Muscle layer of colon (tissue), 2 donors: Measurements from ENCODE around the gene MRAS.
"Not testable (repeated sequence)": the region's sequence is repeated elsewhere in the genome, so short reads cannot be mapped to it uniquely, and the experiment has no call there.

Experiments used
- H3K27ac ChIP-seq: one replicate; pipeline ENCODE4 v1.7.0; 2013; ENCODE audit warnings: low read depth, mild to moderate bottlenecking, low read length, moderate library complexity
- H3K27me3 ChIP-seq, 2 donors: one replicate each; pipeline ENCODE4 v1.7.0; 2013; ENCODE audit warnings: low read length in 2 of 2, mild to moderate bottlenecking in 2 of 2; ENCODE audit not compliant: insufficient read depth in 2 of 2, control insufficient read depth in 1 of 2
- H3K36me3 ChIP-seq: one replicate; pipeline ENCODE4 v1.7.0; 2013; ENCODE audit warnings: mild to moderate bottlenecking, low read length; ENCODE audit not compliant: insufficient read depth
- H3K4me1 ChIP-seq: one replicate; pipeline ENCODE4 v1.7.0; 2013; ENCODE audit warnings: mild to moderate bottlenecking, low read length; ENCODE audit not compliant: insufficient read depth
- H3K4me3 ChIP-seq, 2 donors: one replicate each; pipeline ENCODE4 v1.7.0; 2013; ENCODE audit warnings: low read length in 2 of 2, low read depth in 1 of 2, mild to moderate bottlenecking in 1 of 2, moderate library complexity in 1 of 2
- H3K9ac ChIP-seq: one replicate; pipeline ENCODE4 v1.7.0; 2013; ENCODE audit warnings: low read length
- H3K9me3 ChIP-seq: one replicate; pipeline ENCODE4 v1.7.0; 2013; ENCODE audit warnings: mild to moderate bottlenecking, low read length
- donor health status: abdominal sarcoma.
- donor health status: Adenocarcinoma of cecum.

MRAS gene

DNA sequence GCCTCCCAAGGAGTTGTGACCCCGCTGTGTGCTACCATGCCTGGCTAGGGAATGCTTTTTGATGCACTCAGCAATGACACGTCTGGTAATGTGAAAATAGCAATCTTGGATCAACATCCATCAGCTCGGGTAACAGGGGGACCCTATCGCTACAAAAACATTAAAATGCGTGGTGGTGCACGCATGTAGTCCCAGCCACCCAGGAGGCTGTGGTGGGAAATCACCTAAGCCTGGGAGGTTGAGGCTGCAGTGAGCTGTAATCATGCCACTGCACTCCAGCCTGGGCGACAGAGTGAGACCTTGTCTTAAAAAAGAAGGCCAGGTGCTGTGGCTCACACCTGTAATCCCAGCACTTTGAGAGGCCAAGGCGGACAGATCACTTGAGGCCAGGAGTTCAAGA, 105.6 kb downstream of the MRAS start:
- H3K4me1 ChIP-seq: peaks cover 20% of the 10 kb centered on the region
- H3K36me3 ChIP-seq, H3K9me3 ChIP-seq, H3K9ac ChIP-seq, H3K27ac ChIP-seq, H3K27me3 ChIP-seq, H3K4me3 ChIP-seq: not testable (repeated sequence)
